Liver (tissue), 3 donors: ENCODE measurements around the gene GSE1.

Source experiments
- EGR1 ChIP-seq, 2 donors: IDR thresholded peaks; 2 replicates each; pipeline ENCODE4 v1.6.1; 2016 to 2018; ENCODE audit warnings: antibody characterized with exemption in 2 of 2, low read depth in 2 of 2
- FOXA1 ChIP-seq: IDR thresholded peaks from 2 replicates; pipeline ENCODE4 v1.6.1; 2016; ENCODE audit warnings: antibody characterized with exemption
- GABPA ChIP-seq, 2 donors: IDR thresholded peaks in 1 of 2; conservative IDR thresholded peaks in 1 of 2; 2 replicates each; pipeline ENCODE4 v1.6.1; 2016; ENCODE audit warnings: antibody characterized with exemption in 2 of 2, mild to moderate bottlenecking in 1 of 2, moderate library complexity in 1 of 2
- JUND ChIP-seq, 2 donors: IDR thresholded peaks; 2 replicates each; pipeline ENCODE4 v1.6.1; 2016; ENCODE audit warnings: antibody characterized with exemption in 2 of 2
- RAD21 ChIP-seq, 2 donors: IDR thresholded peaks; 2 replicates each; pipeline ENCODE4 v1.6.1; 2016; ENCODE audit warnings: antibody characterized with exemption in 2 of 2, mild to moderate bottlenecking in 2 of 2
- YY1 ChIP-seq: IDR thresholded peaks from 2 replicates; pipeline ENCODE4 v1.6.1; 2016; ENCODE audit warnings: antibody characterized with exemption, mild to moderate bottlenecking
- TF ChIP-seq, protein P1 (sequence below): fragments of 150-350 bp; IDR thresholded peaks from 2 replicates; pipeline ENCODE4 v1.5.1; 2017; ENCODE audit warnings: improper control_type of control experiment, low read depth, low read length; ENCODE audit not compliant: missing input control
- TF ChIP-seq, protein P2 (sequence below): IDR thresholded peaks from 2 replicates; pipeline ENCODE4 v1.6.1; 2016; ENCODE audit warnings: antibody characterized with exemption
- TF ChIP-seq, protein P3 (sequence below): IDR thresholded peaks from 2 replicates; pipeline ENCODE4 v1.6.1; 2016; ENCODE audit warnings: antibody characterized with exemption
- donor health status: healthy.
- donor health status: healthy.

DNA sequence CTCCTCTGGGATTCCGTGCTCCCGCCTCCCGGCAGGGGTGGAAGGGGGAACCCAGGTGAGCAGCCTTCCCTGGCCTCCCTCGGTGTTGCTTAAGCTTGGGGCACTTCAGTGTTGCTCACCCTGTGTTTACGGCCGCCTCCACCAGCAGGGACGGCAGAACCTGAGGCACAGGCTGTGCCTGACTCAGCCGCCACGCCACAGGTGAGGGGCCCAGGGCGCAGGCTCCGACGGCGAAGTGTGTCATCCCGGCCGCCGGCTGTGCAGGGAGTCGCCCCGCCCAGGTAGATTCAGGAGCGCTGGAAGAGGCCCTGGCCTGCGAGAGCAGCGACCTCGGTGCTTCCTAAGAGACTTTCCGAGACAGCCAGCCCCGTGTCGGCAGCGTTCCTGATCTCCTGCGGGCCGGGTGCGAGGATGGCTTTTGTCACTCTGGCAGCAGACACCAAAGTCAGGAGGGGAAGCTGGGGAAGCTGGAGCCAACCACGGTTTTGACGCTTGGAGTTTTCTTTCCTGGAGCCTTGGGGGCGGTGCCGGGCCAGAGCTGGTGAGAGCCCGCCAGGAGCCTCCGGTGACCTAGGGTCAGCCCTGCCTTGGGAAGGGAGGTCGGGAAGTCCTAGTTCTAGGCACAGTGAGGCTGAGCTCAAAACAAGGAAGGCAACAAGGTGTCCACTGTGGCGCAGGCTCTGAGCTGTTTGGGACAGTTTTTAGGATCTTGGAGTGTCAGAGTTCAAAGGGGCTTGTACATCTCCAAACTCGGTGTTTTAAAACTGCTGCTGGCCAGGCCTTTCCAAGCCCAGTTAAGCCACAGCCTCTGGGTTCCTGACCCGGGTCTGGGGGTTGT, 2.1 kb downstream of the GSE1 start:
- TF ChIP-seq, protein P1, sequence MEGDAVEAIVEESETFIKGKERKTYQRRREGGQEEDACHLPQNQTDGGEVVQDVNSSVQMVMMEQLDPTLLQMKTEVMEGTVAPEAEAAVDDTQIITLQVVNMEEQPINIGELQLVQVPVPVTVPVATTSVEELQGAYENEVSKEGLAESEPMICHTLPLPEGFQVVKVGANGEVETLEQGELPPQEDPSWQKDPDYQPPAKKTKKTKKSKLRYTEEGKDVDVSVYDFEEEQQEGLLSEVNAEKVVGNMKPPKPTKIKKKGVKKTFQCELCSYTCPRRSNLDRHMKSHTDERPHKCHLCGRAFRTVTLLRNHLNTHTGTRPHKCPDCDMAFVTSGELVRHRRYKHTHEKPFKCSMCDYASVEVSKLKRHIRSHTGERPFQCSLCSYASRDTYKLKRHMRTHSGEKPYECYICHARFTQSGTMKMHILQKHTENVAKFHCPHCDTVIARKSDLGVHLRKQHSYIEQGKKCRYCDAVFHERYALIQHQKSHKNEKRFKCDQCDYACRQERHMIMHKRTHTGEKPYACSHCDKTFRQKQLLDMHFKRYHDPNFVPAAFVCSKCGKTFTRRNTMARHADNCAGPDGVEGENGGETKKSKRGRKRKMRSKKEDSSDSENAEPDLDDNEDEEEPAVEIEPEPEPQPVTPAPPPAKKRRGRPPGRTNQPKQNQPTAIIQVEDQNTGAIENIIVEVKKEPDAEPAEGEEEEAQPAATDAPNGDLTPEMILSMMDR, result no peak
- TF ChIP-seq RAD21 (IDR thresholded peaks at IDR 0.05) (no peak), GABPA (IDR thresholded peaks at IDR 0.05 in 1 of 2, conservative IDR thresholded peaks at IDR 0.05 in 1 of 2) (no peak), JUND (IDR thresholded peaks at IDR 0.05) (no peak), EGR1 (IDR thresholded peaks at IDR 0.05; ENCODE audit: low read depth in 2 of 2) (no peak), YY1 (no peak), FOXA1 (no peak)
- TF ChIP-seq, protein P2, sequence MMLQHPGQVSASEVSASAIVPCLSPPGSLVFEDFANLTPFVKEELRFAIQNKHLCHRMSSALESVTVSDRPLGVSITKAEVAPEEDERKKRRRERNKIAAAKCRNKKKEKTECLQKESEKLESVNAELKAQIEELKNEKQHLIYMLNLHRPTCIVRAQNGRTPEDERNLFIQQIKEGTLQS, result no peak
- TF ChIP-seq, protein P3, sequence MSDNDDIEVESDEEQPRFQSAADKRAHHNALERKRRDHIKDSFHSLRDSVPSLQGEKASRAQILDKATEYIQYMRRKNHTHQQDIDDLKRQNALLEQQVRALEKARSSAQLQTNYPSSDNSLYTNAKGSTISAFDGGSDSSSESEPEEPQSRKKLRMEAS, result no peak
